Sigmoid colon (tissue), 7 donors: ENCODE results near the gene PPM1K. TPM values are rescaled to one million over a fixed set of nuclear protein-coding genes. Genes with fewer than 3 reads are reported as not detected.

Source experiments
- DNase-seq: peaks from one replicate; pipeline ENCODE4 v3.0.0-alpha.2; 2019
- H3K27ac ChIP-seq, 4 donors: fragments of 200-600 bp; sonication (generic); one replicate each; pipeline ENCODE4 v1.5.1; 2016 to 2019; ENCODE audit warnings: mild to moderate bottlenecking in 1 of 4
- H3K27me3 ChIP-seq, 3 donors: fragments of 200-600 bp; sonication (generic); one replicate each; pipeline ENCODE4 v1.5.1; 2019; ENCODE audit warnings: mild to moderate bottlenecking in 1 of 3
- H3K36me3 ChIP-seq, 4 donors: fragments of 200-600 bp; sonication (generic); one replicate each; pipeline ENCODE4 v1.5.1; 2016 to 2019
- H3K4me1 ChIP-seq, 4 donors: fragments of 200-600 bp; sonication (generic); one replicate each; pipeline ENCODE4 v1.5.1; 2017 to 2019
- H3K4me3 ChIP-seq, 4 donors: fragments of 200-600 bp; sonication (generic); one replicate each; pipeline ENCODE4 v1.5.1; 2017 to 2019; ENCODE audit warnings: mild to moderate bottlenecking in 2 of 4, moderate library complexity in 1 of 4
- H3K9me3 ChIP-seq, 4 donors: fragments of 200-600 bp in 3 of 4; sonication (generic) in 3 of 4; one replicate each; pipeline versions ENCODE4 v1.5.1 to v1.6.1; 2013 to 2019
- EP300 ChIP-seq, 4 donors: sonication (generic); formaldehyde crosslinking; IDR thresholded peaks; one replicate each; pipeline ENCODE4 v1.6.1; 2017; ENCODE audit warnings: antibody characterized with exemption in 4 of 4
- POLR2A ChIP-seq, 2 donors: fragments of 450-650 bp; IDR thresholded peaks; one replicate each; pipeline ENCODE4 v1.6.1; 2016; ENCODE audit warnings: antibody characterized with exemption in 2 of 2, mild to moderate bottlenecking in 2 of 2, moderate library complexity in 2 of 2
- POLR2AphosphoS5 ChIP-seq, 4 donors: sonication (generic); formaldehyde crosslinking; IDR thresholded peaks; one replicate each; pipeline ENCODE4 v1.6.1; 2017; ENCODE audit warnings: antibody characterized with exemption in 4 of 4
- WGBS, 2 donors: extraction: QIAGEN DNeasy Blood & Tissue Kit; methylation state at CpG; one replicate each; pipeline ENCODE4 v1.1.7; 2013; 5-methylcytosine and 5-hydroxymethylcytosine counted together
- intact Hi-C: fragments of 100-400 bp; cut with DNase I; formaldehyde crosslinking; loops from one replicate; pipeline ENCODE4 v1.15.1; 2023
- polyA plus RNA-seq, 3 donors: library from polyadenylated mRNA; stranded (reverse); fragments of 200-250 nt; gene quantifications; one replicate each; pipeline ENCODE4 v1.2.3, GENCODE V29; 2013
- total RNA-seq, 4 donors: library from RNA; depleted of rRNA; stranded (reverse); fragments of >200 nt; gene quantifications; one replicate each; pipeline ENCODE4 v1.1.0, GENCODE V29; 2016
- TF ChIP-seq, protein P1 (sequence below), 4 experiments: fragments of 450-650 bp in 3 of 4; fragments of 200-600 bp in 1 of 4; IDR thresholded peaks; one replicate each; pipeline ENCODE4 v1.5.1; 2016 to 2019; ENCODE audit warnings: antibody characterized with exemption in 4 of 4, mild to moderate bottlenecking in 3 of 4, moderate library complexity in 2 of 4
- donor health status: healthy with polysubstance abuse.
- donor health status: Bipolar disorder and iron deficiency.
- donor health status: healthy.

Gene PPM1K
- total and polyA plus RNA-seq, 7 donors = 1.6 to 16.8 (median 14.7) TPM

DNA sequence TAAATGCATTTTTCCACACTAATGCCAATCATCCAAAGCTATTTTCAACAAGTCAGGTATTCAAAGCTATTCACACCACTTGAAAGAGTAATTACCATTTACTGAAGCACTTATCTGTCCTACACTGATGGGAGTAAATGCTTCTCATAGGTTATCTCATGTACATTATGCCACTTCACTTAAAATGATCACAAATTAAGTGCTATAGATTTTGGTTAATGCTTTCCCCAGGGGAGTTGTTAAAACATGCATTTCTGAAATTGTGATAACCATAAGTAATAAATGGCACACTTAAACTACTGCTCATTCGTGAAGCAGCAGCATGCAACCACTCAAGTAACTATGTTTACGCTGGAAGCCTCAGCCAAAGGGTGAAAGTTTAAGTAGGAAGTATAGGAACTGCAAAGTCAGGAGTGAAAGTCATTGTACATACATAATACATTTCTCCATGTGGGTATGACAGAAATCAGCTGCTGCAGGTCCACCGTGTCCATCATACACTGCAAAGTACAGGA is 6.6 kb downstream of the PPM1K start:
- TF ChIP-seq EP300 (IDR thresholded peaks at IDR 0.05) (no peak), POLR2A (IDR thresholded peaks at IDR 0.05) (no peak), POLR2AphosphoS5 (IDR thresholded peaks at IDR 0.05) (no peak)
- TF ChIP-seq, protein P1, sequence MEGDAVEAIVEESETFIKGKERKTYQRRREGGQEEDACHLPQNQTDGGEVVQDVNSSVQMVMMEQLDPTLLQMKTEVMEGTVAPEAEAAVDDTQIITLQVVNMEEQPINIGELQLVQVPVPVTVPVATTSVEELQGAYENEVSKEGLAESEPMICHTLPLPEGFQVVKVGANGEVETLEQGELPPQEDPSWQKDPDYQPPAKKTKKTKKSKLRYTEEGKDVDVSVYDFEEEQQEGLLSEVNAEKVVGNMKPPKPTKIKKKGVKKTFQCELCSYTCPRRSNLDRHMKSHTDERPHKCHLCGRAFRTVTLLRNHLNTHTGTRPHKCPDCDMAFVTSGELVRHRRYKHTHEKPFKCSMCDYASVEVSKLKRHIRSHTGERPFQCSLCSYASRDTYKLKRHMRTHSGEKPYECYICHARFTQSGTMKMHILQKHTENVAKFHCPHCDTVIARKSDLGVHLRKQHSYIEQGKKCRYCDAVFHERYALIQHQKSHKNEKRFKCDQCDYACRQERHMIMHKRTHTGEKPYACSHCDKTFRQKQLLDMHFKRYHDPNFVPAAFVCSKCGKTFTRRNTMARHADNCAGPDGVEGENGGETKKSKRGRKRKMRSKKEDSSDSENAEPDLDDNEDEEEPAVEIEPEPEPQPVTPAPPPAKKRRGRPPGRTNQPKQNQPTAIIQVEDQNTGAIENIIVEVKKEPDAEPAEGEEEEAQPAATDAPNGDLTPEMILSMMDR (IDR thresholded peaks at IDR 0.05) = no peak
- Histone ChIP-seq H3K9me3 (no peaks in the 10 kb centered on the region), H3K27ac (no peak overlapping the region), H3K4me3 (no peak overlapping the region), H3K36me3 (peaks cover 0 to 8% (median 0%) of the 10 kb centered on the region in 4 donors), H3K27me3 (no peaks in the 10 kb centered on the region), H3K4me1 (peaks cover 0 to 18% (median 5%) of the 10 kb centered on the region in 4 donors)
- DNase-seq = no peak
- intact Hi-C loops = no loop called here
- 81 to 87% methylated on average over 3 of the region's 3 CpGs for WGBS, 2 donors

DNA sequence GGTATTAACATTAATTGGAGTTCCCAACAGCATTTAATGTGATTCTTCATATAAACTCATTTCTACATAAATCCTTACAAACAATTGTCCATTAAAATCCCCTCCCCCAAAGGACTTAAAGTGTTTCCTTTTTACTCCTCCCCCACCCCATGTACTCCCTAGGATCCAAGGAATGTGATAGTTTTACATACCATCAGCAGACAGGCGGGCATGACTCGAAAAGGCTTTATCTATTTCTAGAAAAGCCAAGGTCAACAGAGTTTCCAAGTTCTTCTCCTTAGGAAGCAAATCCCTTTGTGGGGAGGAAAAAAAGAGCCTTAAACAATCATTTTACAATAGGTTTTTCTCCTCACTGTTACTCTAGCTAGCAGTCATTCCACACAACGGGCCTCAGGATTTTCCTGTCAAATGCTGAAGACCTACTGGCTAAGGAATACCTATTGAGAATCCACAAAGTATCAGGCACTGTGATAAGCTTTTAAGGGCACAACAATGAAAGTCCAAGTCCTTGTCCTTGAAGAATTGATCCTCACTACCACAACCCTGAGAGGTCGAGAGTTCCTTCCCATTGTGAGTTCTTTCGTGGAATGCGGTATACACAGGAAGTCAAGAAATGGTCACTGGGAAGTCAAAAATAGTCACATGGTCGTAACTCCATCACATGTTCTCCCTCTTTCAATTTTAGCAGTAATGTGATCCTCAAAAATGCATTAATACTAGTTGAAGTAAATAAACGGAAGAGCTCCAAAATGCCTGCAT is 7.2 kb downstream of the PPM1K start:
- H3K36me3 ChIP-seq = peaks cover 0 to 8% (median 0%) of the 10 kb centered on the region in 4 donors
- no peak overlapping the region for H3K27ac ChIP-seq
- H3K9me3 ChIP-seq = no peaks in the 10 kb centered on the region
- H3K4me1 ChIP-seq = peaks cover 0 to 11% (median 2%) of the 10 kb centered on the region in 4 donors
- TF ChIP-seq EP300 (IDR thresholded peaks at IDR 0.05) = no peak
- TF ChIP-seq POLR2A (IDR thresholded peaks at IDR 0.05) = no peak
- TF ChIP-seq, protein P1 (IDR thresholded peaks at IDR 0.05) = no peak
- no peak for TF ChIP-seq POLR2AphosphoS5 (IDR thresholded peaks at IDR 0.05)
- no peaks in the 10 kb centered on the region for H3K27me3 ChIP-seq
- intact Hi-C loops = no loop called here
- 94% methylated on average over 8 of the region's 8 CpGs for WGBS, 2 donors
- no peak for DNase-seq
- no peak overlapping the region for H3K4me3 ChIP-seq

DNA sequence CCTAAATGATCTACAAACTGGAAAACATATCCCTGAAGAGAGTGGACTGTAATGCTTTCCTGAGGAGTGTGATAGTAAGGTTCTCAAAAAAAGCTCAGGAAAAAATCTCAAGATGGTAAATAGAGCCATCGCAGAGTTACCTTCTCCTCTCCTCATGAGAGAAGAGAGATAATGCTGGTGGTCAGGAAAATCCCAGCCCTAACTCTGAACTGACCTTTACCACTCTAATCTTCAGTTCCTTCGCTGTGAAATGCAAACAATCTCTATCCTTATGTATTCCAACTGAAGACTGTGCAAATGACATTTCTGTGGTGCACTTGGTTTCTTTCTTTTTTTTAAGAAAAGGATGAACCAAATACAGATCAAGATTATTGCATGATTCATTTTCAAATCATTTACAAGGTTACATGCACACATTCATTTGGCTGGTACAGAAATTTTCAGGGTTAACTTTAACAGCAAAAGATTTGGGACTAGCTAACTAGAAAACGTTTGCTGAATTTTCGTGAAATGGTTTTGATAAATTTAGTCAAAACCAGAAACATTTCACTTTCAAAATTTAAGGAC is 8.3 kb downstream of the PPM1K start:
- Histone ChIP-seq H3K9me3 (no peaks in the 10 kb centered on the region), H3K4me3 (no peak overlapping the region), H3K4me1 (peaks cover 0 to 3% (median under 1%) of the 10 kb centered on the region in 4 donors), H3K27me3 (no peaks in the 10 kb centered on the region), H3K36me3 (peaks cover 0 to 8% (median 0%) of the 10 kb centered on the region in 4 donors), H3K27ac (no peak overlapping the region)
- intact Hi-C loops = no loop called here
- TF ChIP-seq POLR2A (IDR thresholded peaks at IDR 0.05) (no peak), EP300 (IDR thresholded peaks at IDR 0.05) (no peak), POLR2AphosphoS5 (IDR thresholded peaks at IDR 0.05) (no peak)
- TF ChIP-seq, protein P1 (IDR thresholded peaks at IDR 0.05) = no peak
- no peak for DNase-seq
- WGBS, 2 donors = 54 to 74% methylated on average over 4 of the region's 4 CpGs

DNA sequence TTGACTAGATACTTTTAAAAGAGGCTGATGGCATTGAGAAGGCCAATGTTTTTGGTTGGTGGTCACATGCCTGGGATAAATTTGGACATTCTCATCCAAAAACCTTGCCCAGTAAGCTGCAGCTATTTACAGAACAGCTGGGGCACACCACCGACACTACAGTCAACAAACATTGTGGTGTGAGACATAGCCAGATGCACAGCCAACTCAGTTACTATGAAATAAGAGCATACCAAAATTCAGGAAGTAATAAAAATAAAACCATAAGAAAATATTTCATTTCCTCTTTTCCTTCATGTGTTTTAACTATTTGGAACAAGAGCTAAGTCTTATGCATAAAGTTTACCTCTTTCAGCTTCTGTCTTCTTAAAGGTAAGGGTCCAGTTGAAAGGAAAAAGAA is 8.8 kb downstream of the PPM1K start:
- WGBS, 2 donors = 8 to 27% methylated on average over 1 of the region's 1 CpG
- Histone ChIP-seq H3K4me3 (no peak overlapping the region), H3K9me3 (no peaks in the 10 kb centered on the region), H3K36me3 (peaks cover 0 to 8% (median 0%) of the 10 kb centered on the region in 4 donors), H3K27ac (no peak overlapping the region), H3K4me1 (peaks cover 0 to under 1% (median 0%) of the 10 kb centered on the region in 4 donors), H3K27me3 (no peaks in the 10 kb centered on the region)
- TF ChIP-seq, protein P1 (IDR thresholded peaks at IDR 0.05) = no peak
- TF ChIP-seq POLR2AphosphoS5 (IDR thresholded peaks at IDR 0.05) (no peak), EP300 (IDR thresholded peaks at IDR 0.05) (no peak), POLR2A (IDR thresholded peaks at IDR 0.05) (no peak)
- intact Hi-C loops = no loop called here
- DNase-seq = no peak
